OCI-LY3 (cell line): ENCODE data around the gene RNF220.
A peak's percentile ranks its signal among the peaks of the same experiment; 100 is the strongest.

ENCODE experiments used
- H2AFZ ChIP-seq: fragments of 200-600, 300-600 bp; shearing (Covaris generic); 2 replicates; pipeline ENCODE4 v1.6.0; 2014; ENCODE audit warnings: antibody characterized with exemption, low read depth, low read length
- H3K27ac ChIP-seq: fragments of 200-600, 300-600 bp; sonication (generic); 2 replicates; pipeline ENCODE4 v1.5.1; 2014; ENCODE audit warnings: mild to moderate bottlenecking, low read length, moderate library complexity, mixed read lengths
- H3K27me3 ChIP-seq: fragments of 200-600, 300-600 bp; sonication (generic); 2 replicates; pipeline ENCODE4 v1.6.1; 2014; ENCODE audit warnings: low read depth, low read length, mixed read lengths
- H3K36me3 ChIP-seq: fragments of 200-600, 300-600 bp; sonication (generic); replicated peaks from 2 replicates; pipeline ENCODE3; 2014; ENCODE audit warnings: low read depth, low read length, mixed read lengths
- H3K4me1 ChIP-seq: fragments of 300-600, 200-600 bp; sonication (generic); 2 replicates; pipeline ENCODE4 v1.6.1; 2014; ENCODE audit warnings: low read length, mixed read lengths
- H3K4me2 ChIP-seq: fragments of 200-600, 300-600 bp; sonication (generic); 2 replicates; pipeline ENCODE4 v1.6.1; 2014; ENCODE audit warnings: low read length, mixed read lengths
- H3K4me3 ChIP-seq: fragments of 300-600, 200-600 bp; sonication (generic); 2 replicates; pipeline ENCODE4 v1.5.1; 2014; ENCODE audit warnings: antibody characterized with exemption, mild to moderate bottlenecking, low read length, moderate library complexity
- H3K79me2 ChIP-seq: fragments of 300-600, 200-600 bp; shearing (Covaris generic); 2 replicates; pipeline ENCODE4 v1.6.1; 2014; ENCODE audit warnings: mild to moderate bottlenecking, low read length, mixed read lengths
- H3K9ac ChIP-seq: fragments of 300-600, 200-600 bp; shearing (Covaris generic); 2 replicates; pipeline ENCODE4 v1.6.0; 2014; ENCODE audit warnings: mild to moderate bottlenecking, low read length, moderate library complexity
- H3K9me3 ChIP-seq: fragments of 200-600, 300-600 bp; shearing (Covaris generic); 2 replicates; pipeline ENCODE4 v1.6.1; 2014; ENCODE audit warnings: low read length, mixed read lengths; ENCODE audit not compliant: insufficient read depth
- H4K20me1 ChIP-seq: fragments of 200-600, 300-600 bp; sonication (generic); 2 replicates; pipeline ENCODE4 v1.6.1; 2016; ENCODE audit warnings: low read length, mixed read lengths; ENCODE audit not compliant: insufficient read depth
- CTCF ChIP-seq: fragments of 200-600, 300-600 bp; sonication (generic); IDR thresholded peaks from 2 replicates; pipeline ENCODE4 v1.5.1; 2014; ENCODE audit warnings: antibody characterized with exemption, low read length, low read depth
- EZH2phosphoT487 ChIP-seq: fragments of 200-600 bp; shearing (Covaris generic); IDR thresholded peaks from 2 replicates; pipeline ENCODE4 v1.6.1; 2018; ENCODE audit warnings: antibody characterized with exemption, mixed run types, low read depth

Gene RNF220

GRCh38 chr1:44651069-44651468 lies 246.0 kb downstream of the RNF220 start:
- Histone ChIP-seq H3K36me3 (no peaks in the 10 kb centered on the region), H3K27ac (no peak overlapping the region), H3K27me3 (no peaks in the 10 kb centered on the region), H4K20me1 (no peaks in the 10 kb centered on the region), H3K79me2 (no peaks in the 10 kb centered on the region), H3K4me1 (no peaks in the 10 kb centered on the region), H3K9me3 (no peaks in the 10 kb centered on the region), H3K4me3 (no peak overlapping the region), H3K4me2 (no peak overlapping the region), H2AFZ (no peak overlapping the region), H3K9ac (no peak overlapping the region)
- TF ChIP-seq EZH2phosphoT487 (no peak), CTCF (no peak)

GRCh38 chr1:44652445-44653106 lies 247.5 kb downstream of the RNF220 start:
- no peaks in the 10 kb centered on the region for H3K4me1 ChIP-seq
- H3K79me2 ChIP-seq: no peaks in the 10 kb centered on the region
- no peak overlapping the region for H2AFZ ChIP-seq
- H3K27me3 ChIP-seq: no peaks in the 10 kb centered on the region
- no peak overlapping the region for H3K27ac ChIP-seq
- H3K9me3 ChIP-seq: no peaks in the 10 kb centered on the region
- no peak overlapping the region for H3K4me2 ChIP-seq
- H3K36me3 ChIP-seq: no peaks in the 10 kb centered on the region
- peak; percentile 68 for TF ChIP-seq CTCF
- TF ChIP-seq EZH2phosphoT487: no peak
- no peak overlapping the region for H3K4me3 ChIP-seq
- no peak overlapping the region for H3K9ac ChIP-seq
- H4K20me1 ChIP-seq: no peaks in the 10 kb centered on the region

GRCh38 chr1:44653107-44653964 lies 248.3 kb downstream of the RNF220 start:
- Histone ChIP-seq H3K36me3 (no peaks in the 10 kb centered on the region), H3K4me2 (no peak overlapping the region), H3K4me1 (no peaks in the 10 kb centered on the region), H3K27ac (no peak overlapping the region), H4K20me1 (no peaks in the 10 kb centered on the region), H2AFZ (no peak overlapping the region), H3K9me3 (no peaks in the 10 kb centered on the region), H3K4me3 (no peak overlapping the region), H3K27me3 (no peaks in the 10 kb centered on the region), H3K79me2 (no peaks in the 10 kb centered on the region), H3K9ac (no peak overlapping the region)
- 0 out of 2 replicates have a peak, but pooled peaks have one; percentile 14 for TF ChIP-seq CTCF
- TF ChIP-seq EZH2phosphoT487: no peak

- no peak overlapping the region for H3K9ac ChIP-seq
- H2AFZ ChIP-seq: no peak overlapping the region
- no peak overlapping the region for H3K4me2 ChIP-seq
- H3K27me3 ChIP-seq: no peaks in the 10 kb centered on the region
- H3K4me1 ChIP-seq: no peaks in the 10 kb centered on the region
- H3K9me3 ChIP-seq: no peaks in the 10 kb centered on the region
- H3K36me3 ChIP-seq: no peaks in the 10 kb centered on the region
- no peak for TF ChIP-seq EZH2phosphoT487
- TF ChIP-seq CTCF: no peak
- no peak overlapping the region for H3K4me3 ChIP-seq
- no peak overlapping the region for H3K27ac ChIP-seq
- no peaks in the 10 kb centered on the region for H4K20me1 ChIP-seq
- H3K79me2 ChIP-seq: no peaks in the 10 kb centered on the region
Observed at GRCh38 chr1:44654621-44655187, 249.6 kb downstream of the RNF220 start.
